ENCODE results near the gene ITGA4.

The ITGA4 gene

DNA sequence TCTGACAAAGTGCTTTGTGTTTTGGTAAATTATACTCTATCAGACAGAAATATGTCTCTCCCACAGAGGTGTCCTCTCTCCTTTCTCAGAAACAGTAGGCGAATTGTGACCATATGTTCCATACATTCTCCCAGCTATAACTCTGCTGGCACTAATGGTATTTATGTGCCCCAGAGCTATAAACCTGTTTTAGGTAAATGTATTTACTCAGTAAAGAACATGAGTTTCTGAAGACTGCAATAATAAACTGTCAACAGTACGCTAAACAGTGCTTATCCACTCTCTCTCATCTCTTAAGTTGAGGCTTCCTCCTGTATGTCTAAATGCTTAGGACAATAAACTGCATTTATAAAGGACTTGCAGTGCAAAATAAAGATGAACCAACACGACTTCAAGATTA lies 58.5 kb downstream of the ITGA4 start:
- DNase-seq (ENCODE audit: low read depth), result no peak

GRCh38 chr2:181516992-181517391 lies 59.8 kb downstream of the ITGA4 start:
- no peak for DNase-seq (ENCODE audit: low read depth)

- peak; percentile 1 for DNase-seq (ENCODE audit: low read depth)
Measured at GRCh38 chr2:181517685-181518301, 60.6 kb downstream of the ITGA4 start.

DNA sequence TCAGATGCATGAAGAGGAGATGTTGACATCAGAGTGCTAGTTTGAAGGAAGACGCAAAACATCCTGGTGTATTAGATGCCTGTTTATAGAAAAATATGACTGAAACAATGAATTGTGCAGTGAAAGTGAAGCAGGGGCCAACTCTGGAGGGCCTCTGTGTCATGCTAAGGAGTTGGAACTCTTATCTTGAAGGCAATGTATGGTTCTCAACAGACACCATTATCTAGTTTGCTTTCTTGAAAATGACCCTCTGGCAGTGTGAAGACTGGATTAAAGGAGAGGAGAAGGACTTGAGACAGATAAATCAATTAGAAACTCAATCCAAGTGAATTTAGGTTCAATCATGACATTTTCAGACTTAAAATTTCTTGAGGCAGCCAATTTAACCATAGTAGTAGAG lies 63.1 kb downstream of the ITGA4 start:
- DNase-seq (ENCODE audit: low read depth), result no peak

DNA sequence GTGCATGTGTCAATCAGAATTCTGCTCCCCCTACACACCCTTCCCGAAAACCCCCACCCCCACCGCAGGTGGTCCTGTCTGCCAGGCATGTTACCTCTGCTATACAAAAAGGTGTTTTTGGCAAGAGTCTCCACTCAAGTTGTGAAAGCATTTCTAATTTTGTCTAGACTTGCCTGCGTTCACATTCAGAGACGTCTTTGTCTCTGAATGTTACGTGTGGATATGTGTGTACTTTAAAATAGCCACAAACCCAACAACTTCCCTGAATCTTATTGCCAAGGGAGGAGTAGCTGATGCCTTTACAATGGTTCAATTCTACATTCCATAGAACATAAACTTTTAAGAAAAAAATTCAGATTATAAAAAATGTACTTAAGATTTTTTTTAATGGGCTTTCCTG lies 66.6 kb downstream of the ITGA4 start:
- DNase-seq (ENCODE audit: low read depth), result no peak

GRCh38 chr2:181526014-181526413 lies 68.8 kb downstream of the ITGA4 start:
- no peak for DNase-seq (ENCODE audit: low read depth)

- no peak for DNase-seq (ENCODE audit: low read depth)
Measured at GRCh38 chr2:181527058-181527457, 69.9 kb downstream of the ITGA4 start.

DNA sequence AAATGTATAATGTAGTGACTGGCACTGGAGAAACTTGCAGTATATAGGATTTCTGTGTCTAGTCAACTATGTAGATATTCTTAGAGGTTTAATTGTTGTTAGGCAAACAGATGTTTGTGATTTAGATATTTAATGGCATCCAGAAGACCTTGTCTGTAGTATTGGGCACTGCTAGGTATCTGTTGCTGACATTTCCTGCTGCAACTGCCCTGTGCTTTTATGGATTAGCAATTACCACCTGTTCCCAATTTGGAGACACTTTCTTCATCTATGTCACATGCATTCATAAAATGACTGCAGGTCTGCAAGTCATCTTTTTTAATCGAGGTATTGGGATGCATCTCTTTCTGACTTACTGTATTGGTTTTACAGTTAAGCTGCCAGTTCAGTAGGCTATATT lies 71.3 kb downstream of the ITGA4 start:
- DNase-seq (ENCODE audit: low read depth), result no peak

DNA sequence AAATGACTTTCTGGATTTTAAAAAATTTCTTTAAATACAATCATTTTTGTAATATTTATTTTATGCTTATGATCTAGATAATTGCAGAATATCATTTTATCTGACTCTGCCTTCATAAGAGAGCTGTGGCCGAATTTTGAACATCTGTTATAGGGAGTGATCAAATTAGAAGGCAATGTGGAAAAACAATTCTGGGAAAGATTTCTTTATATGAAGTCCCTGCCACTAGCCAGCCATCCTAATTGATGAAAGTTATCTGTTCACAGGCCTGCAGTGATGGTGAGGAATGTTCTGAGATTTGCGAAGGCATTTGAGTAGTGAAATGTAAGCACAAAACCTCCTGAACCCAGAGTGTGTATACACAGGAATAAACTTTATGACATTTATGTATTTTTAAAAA lies 79.5 kb downstream of the ITGA4 start:
- no peak for DNase-seq (ENCODE audit: low read depth)

- no peak for DNase-seq (ENCODE audit: low read depth)
Measured at GRCh38 chr2:181540421-181540820, 83.2 kb downstream of the ITGA4 start.

DNA sequence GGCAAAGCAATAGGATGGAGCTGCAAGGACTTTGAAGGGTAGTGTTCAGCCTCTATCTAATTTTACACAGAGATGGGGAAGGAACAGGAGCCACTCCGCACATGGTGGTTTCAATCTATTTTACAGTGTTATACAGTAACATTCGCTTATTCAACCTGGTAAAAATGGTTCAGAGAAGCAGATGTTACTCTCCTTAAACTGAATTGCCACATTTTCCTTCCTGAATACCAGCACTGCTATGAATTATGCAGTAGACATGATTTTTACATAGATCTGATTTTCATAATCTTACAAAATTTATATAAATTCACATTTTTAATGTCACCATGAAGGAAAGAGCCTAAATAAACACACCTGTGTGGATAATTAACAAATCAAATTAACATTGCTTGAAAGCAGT lies 85.0 kb downstream of the ITGA4 start:
- no peak for DNase-seq (ENCODE audit: low read depth)

GRCh38 chr2:181546086-181546485 lies 88.9 kb downstream of the ITGA4 start:
- DNase-seq (ENCODE audit: low read depth), result no peak

- no peak for DNase-seq (ENCODE audit: low read depth)
Measured at GRCh38 chr2:181552808-181553207, 95.6 kb downstream of the ITGA4 start.

- no peak for DNase-seq (ENCODE audit: low read depth)
Measured at GRCh38 chr2:181553244-181553643, 96.1 kb downstream of the ITGA4 start.

- no peak for DNase-seq (ENCODE audit: low read depth)
Measured at GRCh38 chr2:181554061-181554830, 97.1 kb downstream of the ITGA4 start.

- no peak for DNase-seq (ENCODE audit: low read depth)
Measured at GRCh38 chr2:181558371-181558770, 101.2 kb downstream of the ITGA4 start.

- DNase-seq (ENCODE audit: low read depth), result no peak
Measured at GRCh38 chr2:181563101-181563692, 106.0 kb downstream of the ITGA4 start.

GRCh38 chr2:181566334-181567032 lies 109.3 kb downstream of the ITGA4 start:
- DNase-seq (ENCODE audit: low read depth), result no peak

DNA sequence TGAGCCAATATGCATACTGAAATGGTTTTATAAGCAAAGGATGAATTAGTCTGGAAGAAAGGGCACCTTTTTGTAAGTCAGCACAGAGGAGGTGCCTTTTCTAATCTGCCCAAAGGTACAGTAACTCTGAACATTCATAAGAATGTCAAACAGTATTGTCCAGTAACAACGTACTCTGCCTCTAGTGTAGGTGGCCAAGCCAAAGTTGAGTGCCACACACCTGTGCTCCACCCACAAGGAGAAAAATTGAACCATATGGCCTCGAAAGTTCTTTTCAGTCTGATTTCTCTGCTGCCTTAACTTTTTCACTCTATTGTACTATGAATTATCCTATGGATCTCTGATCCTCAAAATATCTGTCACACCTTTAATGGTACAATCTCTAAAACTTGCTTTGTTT lies 112.9 kb downstream of the ITGA4 start:
- no peak for DNase-seq (ENCODE audit: low read depth)

DNA sequence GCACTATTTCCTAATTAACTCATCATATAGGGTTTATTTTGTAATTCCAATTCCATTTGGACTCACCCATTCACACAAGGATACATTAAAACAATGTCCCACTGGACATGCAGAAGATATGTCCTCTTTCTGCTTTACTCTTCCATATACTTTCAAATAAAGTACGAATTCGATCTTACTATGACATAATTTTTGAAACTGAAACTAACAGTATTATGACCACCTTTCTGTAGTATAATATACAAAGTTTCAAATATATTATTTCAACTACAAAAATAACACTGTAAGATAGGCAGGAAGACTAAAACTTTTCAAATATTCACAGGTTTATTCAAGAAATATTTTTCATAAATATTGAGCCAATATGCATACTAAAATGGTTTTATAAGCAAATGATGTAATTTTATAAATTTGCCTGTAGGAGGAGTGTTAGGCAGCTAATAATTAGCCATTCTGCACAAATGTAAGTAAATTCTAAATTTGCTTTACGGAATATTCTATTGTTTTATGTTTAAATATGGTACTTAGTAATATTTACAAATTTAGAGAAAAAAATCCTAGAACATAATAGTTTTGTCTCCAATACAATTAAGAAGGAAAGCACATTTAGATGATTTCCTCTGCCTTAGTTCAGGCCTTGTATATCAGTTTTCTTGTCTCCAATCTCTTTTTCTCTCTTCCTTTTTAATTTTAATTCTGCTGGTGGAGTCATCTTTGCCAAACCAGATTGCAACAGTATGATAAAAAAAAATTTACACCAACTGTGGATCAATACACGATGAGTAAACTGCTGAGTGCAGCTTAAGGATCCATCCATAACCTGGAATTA lies 113.9 kb downstream of the ITGA4 start:
- no peak for DNase-seq (ENCODE audit: low read depth)

DNA sequence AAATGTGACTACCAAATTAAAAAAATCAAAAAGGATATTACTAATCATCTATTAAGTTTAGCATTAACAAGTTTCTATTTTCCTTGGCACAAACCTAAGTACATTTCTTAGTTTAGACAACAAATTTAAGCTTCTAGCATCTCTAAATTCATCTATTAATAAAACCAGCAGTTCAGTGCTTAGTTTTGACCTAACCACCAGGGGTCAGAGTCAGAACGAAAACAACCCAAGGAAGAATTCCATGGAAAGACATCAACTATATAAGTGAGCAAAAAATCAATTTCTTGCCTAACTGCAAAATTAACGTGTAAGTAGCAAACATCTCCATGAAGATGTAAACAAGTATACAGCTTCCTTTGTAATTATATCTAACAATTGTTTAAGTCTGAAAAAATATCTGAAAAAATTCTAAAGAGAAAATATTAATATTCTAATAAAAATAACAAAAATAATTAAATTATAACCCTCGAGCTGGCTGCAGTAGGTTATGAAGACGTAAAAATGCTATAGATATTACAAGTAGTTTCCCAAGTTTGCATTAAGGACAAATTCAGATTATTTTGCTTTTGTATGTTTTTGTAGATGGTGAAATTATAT lies 116.1 kb downstream of the ITGA4 start:
- DNase-seq (ENCODE audit: low read depth), result no peak

- DNase-seq (ENCODE audit: low read depth), result no peak
Measured at GRCh38 chr2:181574321-181574720, 117.1 kb downstream of the ITGA4 start.
